Right renal pelvis (tissue), 4 donors: ENCODE data around the gene SRSF1. TPM values are rescaled to one million over a fixed set of nuclear protein-coding genes. Genes with fewer than 3 reads are reported as not detected.
A peak's percentile ranks its signal among the peaks of the same experiment; 100 is the strongest.
"Not testable (repeated sequence)": the region's sequence is repeated elsewhere in the genome, so short reads cannot be mapped to it uniquely, and the experiment has no call there.

Source experiments
- DNase-seq, 4 donors: peaks; one replicate each; pipeline ENCODE4 v3.0.0-alpha.2; 2013; ENCODE audit warnings: low read depth in 4 of 4, low spot score in 3 of 4, missing footprints in 1 of 4
- polyA plus RNA-seq, 4 donors: library from polyadenylated mRNA; unstranded; fragments of 120-200 nt; gene quantifications; one replicate each; pipeline ENCODE4 v1.2.1, GENCODE V29; 2013; ENCODE audit not compliant: insufficient read length in 4 of 4

Gene SRSF1
- polyA plus RNA-seq = 100 to 1,000 TPM; 320 to 375 (median 359) TPM

GRCh38 chr17:58006924-58007780 lies at the start of gene SRSF1:
Gene SRSF1 (minus strand): TSS chr17:58007246. CDS start chr17:58007137, 109 bp downstream.
- DNase-seq = peak; percentile 94 to 98 (median 98)

- no peak for DNase-seq
These were observed 49.4 kb upstream of the SRSF1 start for GRCh38 chr17:58056476-58056875.

GRCh38 chr17:58054641-58055040 lies 47.6 kb upstream of the SRSF1 start:
- DNase-seq = no peak

- DNase-seq = no peak
These were observed 46.1 kb upstream of the SRSF1 start for GRCh38 chr17:58052945-58053715.

- no peak for DNase-seq
These were observed 45.4 kb upstream of the SRSF1 start for GRCh38 chr17:58052407-58052806.

- no peak for DNase-seq
These were observed 44.4 kb upstream of the SRSF1 start for GRCh38 chr17:58051468-58051867.

- DNase-seq = no peak
These were observed 43.9 kb upstream of the SRSF1 start for GRCh38 chr17:58050966-58051365.

- no peak for DNase-seq
These were observed 42.5 kb upstream of the SRSF1 start for GRCh38 chr17:58049533-58049932.

GRCh38 chr17:58047376-58048150 lies 40.5 kb upstream of the SRSF1 start:
- no peak for DNase-seq

- no peak for DNase-seq
These were observed 39.4 kb upstream of the SRSF1 start for GRCh38 chr17:58046239-58047094.

- not testable (repeated sequence) for DNase-seq
These were observed 37.2 kb upstream of the SRSF1 start for GRCh38 chr17:58044256-58044655.

- DNase-seq = no peak
These were observed 36.5 kb upstream of the SRSF1 start for GRCh38 chr17:58043221-58044181.

- DNase-seq = no peak
These were observed 34.1 kb upstream of the SRSF1 start for GRCh38 chr17:58041161-58041560.

- no peak for DNase-seq
These were observed 33.3 kb upstream of the SRSF1 start for GRCh38 chr17:58040386-58040785.

- DNase-seq = no peak
These were observed 32.9 kb upstream of the SRSF1 start for GRCh38 chr17:58039975-58040374.

GRCh38 chr17:58032691-58033415 lies 25.8 kb upstream of the SRSF1 start:
- no peak for DNase-seq

- no peak for DNase-seq
These were observed 21.5 kb upstream of the SRSF1 start for GRCh38 chr17:58028578-58028977.

GRCh38 chr17:58020401-58020800 lies 13.4 kb upstream of the SRSF1 start:
- DNase-seq = no peak
